ENCODE measurements around the gene ZCRB1.

ZCRB1 gene, protein sequence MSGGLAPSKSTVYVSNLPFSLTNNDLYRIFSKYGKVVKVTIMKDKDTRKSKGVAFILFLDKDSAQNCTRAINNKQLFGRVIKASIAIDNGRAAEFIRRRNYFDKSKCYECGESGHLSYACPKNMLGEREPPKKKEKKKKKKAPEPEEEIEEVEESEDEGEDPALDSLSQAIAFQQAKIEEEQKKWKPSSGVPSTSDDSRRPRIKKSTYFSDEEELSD

DNA sequence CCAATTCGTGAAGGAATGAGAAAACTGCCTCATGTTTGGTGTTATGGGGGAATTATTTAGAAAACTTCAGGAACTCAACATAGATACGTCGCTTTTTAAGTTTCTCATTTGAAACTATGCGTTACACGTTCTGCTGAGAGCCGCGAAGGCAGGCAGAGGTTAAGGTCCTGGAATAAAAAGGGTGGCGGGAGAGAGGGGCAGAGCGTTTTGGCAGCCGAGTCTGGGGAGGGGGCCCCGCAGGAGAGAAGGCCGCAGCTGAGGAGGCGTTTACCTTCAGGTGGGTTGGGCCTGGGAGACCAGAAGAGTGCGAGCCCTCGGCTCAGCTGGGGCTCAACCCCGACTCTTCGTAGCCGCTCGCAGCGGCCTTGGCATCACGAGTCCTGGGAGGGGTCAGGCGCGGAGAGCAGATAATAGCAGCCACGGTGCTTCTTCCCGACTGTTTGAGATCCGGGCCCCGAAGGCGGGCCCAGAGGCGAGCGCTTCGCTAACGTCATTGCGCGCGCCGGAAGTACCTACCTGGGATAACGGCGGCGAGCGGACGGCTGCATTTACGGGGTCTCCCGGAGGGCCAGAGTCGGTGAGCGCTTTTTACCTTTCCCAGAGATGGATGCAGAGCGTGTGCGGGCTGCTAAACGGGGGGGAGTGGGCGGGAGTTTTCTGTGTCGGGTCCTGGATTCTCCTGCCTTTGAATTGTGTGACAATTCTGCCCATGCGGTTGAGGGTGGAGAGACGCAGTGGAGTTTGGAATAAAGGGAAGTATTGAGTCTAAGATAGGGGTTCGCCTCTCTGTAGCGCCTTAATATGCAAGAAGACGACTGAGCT lies at the start of gene ZCRB1, which contains the start of gene PPHLN1:
TSS of gene ZCRB1 (minus strand) at position 442 of the 822 bp plus-strand sequence. CDS start 1,992 bp downstream, outside the sequence.
TSS of gene PPHLN1 (plus strand) at position 515 of the 822 bp plus-strand sequence. CDS start 9,736 bp downstream, outside the sequence.
- no peak for DNase-seq (ENCODE audit: low read depth)
- H3K4me3 ChIP-seq (ENCODE audit: low read length), result peak within 1 kb of the TSS; percentile 85
- TF ChIP-seq, protein P1, sequence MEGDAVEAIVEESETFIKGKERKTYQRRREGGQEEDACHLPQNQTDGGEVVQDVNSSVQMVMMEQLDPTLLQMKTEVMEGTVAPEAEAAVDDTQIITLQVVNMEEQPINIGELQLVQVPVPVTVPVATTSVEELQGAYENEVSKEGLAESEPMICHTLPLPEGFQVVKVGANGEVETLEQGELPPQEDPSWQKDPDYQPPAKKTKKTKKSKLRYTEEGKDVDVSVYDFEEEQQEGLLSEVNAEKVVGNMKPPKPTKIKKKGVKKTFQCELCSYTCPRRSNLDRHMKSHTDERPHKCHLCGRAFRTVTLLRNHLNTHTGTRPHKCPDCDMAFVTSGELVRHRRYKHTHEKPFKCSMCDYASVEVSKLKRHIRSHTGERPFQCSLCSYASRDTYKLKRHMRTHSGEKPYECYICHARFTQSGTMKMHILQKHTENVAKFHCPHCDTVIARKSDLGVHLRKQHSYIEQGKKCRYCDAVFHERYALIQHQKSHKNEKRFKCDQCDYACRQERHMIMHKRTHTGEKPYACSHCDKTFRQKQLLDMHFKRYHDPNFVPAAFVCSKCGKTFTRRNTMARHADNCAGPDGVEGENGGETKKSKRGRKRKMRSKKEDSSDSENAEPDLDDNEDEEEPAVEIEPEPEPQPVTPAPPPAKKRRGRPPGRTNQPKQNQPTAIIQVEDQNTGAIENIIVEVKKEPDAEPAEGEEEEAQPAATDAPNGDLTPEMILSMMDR (conservative IDR thresholded peaks at IDR 0.05; ENCODE audit: low read depth, low read length), result no peak

DNA sequence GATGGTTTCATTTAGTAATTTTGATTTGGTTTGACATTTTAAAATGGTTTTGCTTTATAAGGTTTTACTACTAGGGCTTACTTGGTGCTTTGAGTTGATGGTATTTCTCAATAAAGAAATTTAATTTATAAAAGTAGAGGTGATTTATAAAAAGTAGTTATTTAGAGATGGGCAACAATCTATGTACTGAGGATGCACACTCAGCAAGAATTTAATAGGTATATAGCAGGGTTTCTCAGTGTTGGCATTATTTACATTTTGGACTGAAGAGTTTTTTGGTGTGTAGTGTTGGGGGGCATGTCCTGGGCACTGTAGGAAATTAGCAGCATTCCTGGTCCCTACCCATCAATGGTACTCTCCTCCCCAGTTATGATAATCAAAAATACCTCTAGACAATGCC lies 47.8 kb upstream of the ZCRB1 start:
- TF ChIP-seq, protein P1 (conservative IDR thresholded peaks at IDR 0.05; ENCODE audit: low read depth, low read length), result no peak
- no peak overlapping the region for H3K4me3 ChIP-seq (ENCODE audit: low read length)
- DNase-seq (ENCODE audit: low read depth), result no peak

DNA sequence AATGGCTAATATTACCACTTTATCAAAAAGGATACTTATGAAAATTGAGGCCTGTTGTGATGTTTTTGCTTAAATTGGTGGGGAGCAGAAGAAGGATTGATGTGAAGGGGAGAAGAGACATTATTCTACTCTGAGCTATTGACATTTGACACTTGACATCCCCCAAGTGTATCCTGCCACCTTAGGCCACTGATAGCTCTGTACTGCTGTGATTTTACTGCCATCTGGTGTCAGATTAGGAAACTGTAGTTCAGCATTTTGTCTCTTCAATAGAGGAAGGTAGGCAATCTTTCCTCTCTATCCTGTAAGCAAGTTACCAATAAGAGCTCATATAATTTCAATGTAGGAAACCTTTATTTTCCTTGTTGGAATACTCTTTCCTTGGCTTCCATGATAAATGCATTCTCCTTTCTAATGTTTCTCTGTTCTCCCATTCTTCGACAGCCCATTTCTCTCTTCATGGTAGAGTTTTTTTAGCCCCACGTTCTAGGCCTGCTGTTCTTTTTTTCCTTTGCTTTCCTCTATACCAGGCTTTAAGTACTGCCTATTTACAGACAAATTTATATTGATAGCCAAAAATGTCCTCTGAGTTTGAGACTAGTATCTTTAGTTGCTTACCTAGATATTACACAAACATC lies 46.4 kb upstream of the ZCRB1 start:
- no peak for DNase-seq (ENCODE audit: low read depth)
- TF ChIP-seq, protein P1 (conservative IDR thresholded peaks at IDR 0.05; ENCODE audit: low read depth, low read length), result peak; percentile 78
- H3K4me3 ChIP-seq (ENCODE audit: low read length), result no peak overlapping the region

DNA sequence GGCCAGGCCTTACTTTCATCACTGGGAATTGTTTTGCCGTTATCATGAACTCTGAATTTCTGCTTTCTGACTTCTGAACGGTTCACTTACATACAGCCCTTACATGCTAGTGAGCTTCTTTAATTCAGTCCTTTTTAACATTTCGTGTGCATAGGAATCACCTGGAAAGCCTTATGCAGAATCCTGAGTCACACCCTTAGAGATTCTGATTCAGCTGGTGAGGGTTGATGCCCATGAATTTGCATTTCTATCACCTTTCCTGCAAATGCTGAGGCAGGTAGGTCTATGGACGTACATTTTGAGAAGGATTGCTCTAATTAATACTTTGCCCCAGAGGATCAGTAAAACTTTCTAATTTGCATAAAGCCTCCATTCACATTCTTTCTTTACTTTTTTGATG lies 44.1 kb upstream of the ZCRB1 start:
- TF ChIP-seq, protein P1 (conservative IDR thresholded peaks at IDR 0.05; ENCODE audit: low read depth, low read length), result no peak
- DNase-seq (ENCODE audit: low read depth), result no peak
- no peak overlapping the region for H3K4me3 ChIP-seq (ENCODE audit: low read length)

DNA sequence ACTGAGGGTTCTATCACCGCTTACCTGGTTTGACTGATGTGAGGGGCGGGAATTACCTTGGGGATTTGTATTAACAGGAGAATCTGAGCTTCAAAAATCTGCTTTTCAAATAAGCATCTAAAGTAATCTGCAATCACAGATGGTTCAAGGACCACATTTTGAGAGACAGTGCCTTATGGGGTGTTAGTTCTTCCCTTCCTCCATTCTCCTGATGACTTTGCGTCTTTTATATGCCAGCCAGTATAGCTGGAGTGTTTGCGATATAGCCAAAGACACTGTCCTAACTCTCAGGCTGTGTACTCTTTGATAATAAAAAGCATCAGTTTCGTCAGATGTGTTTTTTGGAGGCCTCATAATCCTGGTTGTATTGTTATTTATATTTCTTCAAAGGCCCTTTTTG lies 39.6 kb upstream of the ZCRB1 start:
- TF ChIP-seq, protein P1 (conservative IDR thresholded peaks at IDR 0.05; ENCODE audit: low read depth, low read length), result no peak
- DNase-seq (ENCODE audit: low read depth), result no peak

DNA sequence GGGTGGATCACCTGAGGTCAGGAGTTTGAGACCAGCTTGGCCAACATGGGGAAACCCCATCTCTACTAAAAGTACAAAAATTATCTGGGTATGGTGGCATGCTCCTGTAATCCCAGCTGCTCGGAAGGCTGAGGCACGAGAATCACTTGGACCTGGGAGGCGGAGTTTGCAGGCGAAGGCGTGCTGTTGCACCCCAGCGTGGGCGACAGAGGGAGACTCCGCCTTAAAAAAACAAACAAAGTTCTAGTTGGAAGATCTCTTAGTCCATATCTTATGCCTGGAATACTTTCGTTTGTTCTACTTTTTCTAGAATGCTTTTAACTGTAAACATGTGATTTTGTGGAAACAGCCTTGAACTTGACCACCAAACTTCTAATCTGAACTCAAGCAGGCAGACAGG lies 38.8 kb upstream of the ZCRB1 start:
- DNase-seq (ENCODE audit: low read depth), result no peak
- no peak overlapping the region for H3K4me3 ChIP-seq (ENCODE audit: low read length)
- TF ChIP-seq, protein P1 (conservative IDR thresholded peaks at IDR 0.05; ENCODE audit: low read depth, low read length), result no peak

More for the DNA sequence above, 39.6 kb upstream of the ZCRB1 start:
- no peak overlapping the region for H3K4me3 ChIP-seq (ENCODE audit: low read length)

Measured in retinal pigment epithelial cell (primary cell).